GM19043 (cell line): ENCODE measurements around the gene GPAM.
A peak's percentile ranks its signal among the peaks of the same experiment; 100 is the strongest.
"Not testable (repeated sequence)": the region's sequence is repeated elsewhere in the genome, so short reads cannot be mapped to it uniquely, and the experiment has no call there.

Source experiments
- ATAC-seq: cut with Tn5 transposase; IDR thresholded peaks from one replicate; pipeline ENCODE4 v1.9.1; 2021; ENCODE audit warnings: low read depth; ENCODE audit not compliant: unreplicated experiment

The GPAM gene

GRCh38 chr10:112183329-112184051, at the start of gene GPAM:
Gene GPAM (minus strand): TSS chr10:112183765. CDS start chr10:112181784, 1,981 bp downstream.
- ATAC-seq = peak; percentile 86

GRCh38 chr10:112232670-112233069, 49.1 kb upstream of the GPAM start:
- ATAC-seq = no peak

GRCh38 chr10:112231602-112232400, 48.2 kb upstream of the GPAM start:
- no peak for ATAC-seq

- no peak for ATAC-seq
Observed at GRCh38 chr10:112230325-112230988, 46.9 kb upstream of the GPAM start.

GRCh38 chr10:112229901-112230300, 46.3 kb upstream of the GPAM start:
- ATAC-seq = no peak

GRCh38 chr10:112229096-112229495, 45.5 kb upstream of the GPAM start:
- no peak for ATAC-seq

GRCh38 chr10:112228366-112229088, 45.0 kb upstream of the GPAM start:
- ATAC-seq = not testable (repeated sequence)

- no peak for ATAC-seq
Observed at GRCh38 chr10:112227331-112227987, 43.9 kb upstream of the GPAM start.

GRCh38 chr10:112226439-112227248, 43.1 kb upstream of the GPAM start:
- ATAC-seq = no peak

GRCh38 chr10:112225771-112226438, 42.3 kb upstream of the GPAM start:
- no peak for ATAC-seq

- ATAC-seq = no peak
Observed at GRCh38 chr10:112224933-112225529, 41.5 kb upstream of the GPAM start.

GRCh38 chr10:112223725-112224124, 40.2 kb upstream of the GPAM start:
- no peak for ATAC-seq

- ATAC-seq = no peak
Observed at GRCh38 chr10:112222799-112223198, 39.2 kb upstream of the GPAM start.

- no peak for ATAC-seq
Observed at GRCh38 chr10:112221545-112221944, 38.0 kb upstream of the GPAM start.

- ATAC-seq = no peak
Observed at GRCh38 chr10:112218960-112219359, 35.4 kb upstream of the GPAM start.

- no peak for ATAC-seq
Observed at GRCh38 chr10:112218036-112218390, 34.4 kb upstream of the GPAM start.

- ATAC-seq = no peak
Observed at GRCh38 chr10:112217386-112218035, 33.9 kb upstream of the GPAM start.

- no peak for ATAC-seq
Observed at GRCh38 chr10:112216966-112217365, 33.4 kb upstream of the GPAM start.
